DOHH2 (cell line): ENCODE measurements around the gene CTIF.

ENCODE experiments used
- H3F3A ChIP-seq: fragments of 200-600 bp; sonication (generic), shearing (Covaris generic); 2 replicates; pipeline ENCODE4 v1.6.0; 2016; ENCODE audit warnings: antibody characterized with exemption, mild to moderate bottlenecking; ENCODE audit not compliant: control insufficient read depth, insufficient read depth
- H3K27ac ChIP-seq: fragments of 200-600 bp; sonication (generic); 2 replicates; pipeline ENCODE4 v1.5.1; 2014; ENCODE audit warnings: low read depth, mild to moderate bottlenecking, low read length, moderate library complexity
- H3K27me3 ChIP-seq: fragments of 200-600 bp; sonication (generic); 2 replicates; pipeline ENCODE4 v1.6.1; 2014; ENCODE audit warnings: mild to moderate bottlenecking, low read length, mixed read lengths; ENCODE audit not compliant: control insufficient read depth
- H3K36me3 ChIP-seq: fragments of 200-600 bp; sonication (generic); 2 replicates; pipeline ENCODE4 v1.6.1; 2014; ENCODE audit warnings: mild to moderate bottlenecking, low read length, moderate library complexity, mixed read lengths; ENCODE audit not compliant: control insufficient read depth
- H3K4me1 ChIP-seq: fragments of 200-600 bp; sonication (generic); 2 replicates; pipeline ENCODE4 v1.6.1; 2014; ENCODE audit warnings: mild to moderate bottlenecking, low read length, mixed read lengths; ENCODE audit not compliant: control insufficient read depth
- H3K4me2 ChIP-seq: fragments of 200-600 bp; sonication (generic); 2 replicates; pipeline ENCODE4 v1.6.0; 2014; ENCODE audit warnings: mild to moderate bottlenecking, low read length, moderate library complexity
- H3K4me3 ChIP-seq: fragments of 200-600 bp; sonication (generic); 2 replicates; pipeline ENCODE4 v1.5.1; 2014; ENCODE audit warnings: mild to moderate bottlenecking, low read length, mixed read lengths
- H3K79me2 ChIP-seq: fragments of 200-600 bp; sonication (generic); 2 replicates; pipeline ENCODE4 v1.6.1; 2014; ENCODE audit warnings: mild to moderate bottlenecking, low read length, mixed read lengths; ENCODE audit not compliant: control insufficient read depth
- H3K9me2 ChIP-seq: fragments of 200-600 bp; sonication (generic); replicated peaks from 2 replicates; pipeline ENCODE4 v1.6.1; 2014; ENCODE audit warnings: mild to moderate bottlenecking, low read length, mixed read lengths; ENCODE audit not compliant: control insufficient read depth
- H3K9me3 ChIP-seq: fragments of 200-600 bp; sonication (generic); 2 replicates; pipeline ENCODE4 v1.6.1; 2014; ENCODE audit warnings: antibody characterized with exemption, low read length, mixed read lengths; ENCODE audit not compliant: control insufficient read depth, insufficient read depth
- H4K20me1 ChIP-seq: fragments of 200-600 bp; sonication (generic); 2 replicates; pipeline ENCODE4 v1.6.0; 2014; ENCODE audit warnings: low read depth, mild to moderate bottlenecking, antibody characterized with exemption, low read length, moderate library complexity; ENCODE audit not compliant: control insufficient read depth, insufficient read depth
- CTCF ChIP-seq: fragments of 200-600 bp; sonication (generic); IDR thresholded peaks from one replicate; pipeline ENCODE4 v1.5.1; 2014; ENCODE audit warnings: antibody characterized with exemption, mild to moderate bottlenecking, low read depth, low read length; ENCODE audit not compliant: poor library complexity, severe bottlenecking
- EZH2phosphoT487 ChIP-seq: fragments of 200-600 bp; sonication (generic); IDR thresholded peaks from 2 replicates; pipeline ENCODE4 v1.6.1; 2017; ENCODE audit warnings: borderline replicate concordance, mild to moderate bottlenecking, antibody characterized with exemption, low read length, moderate library complexity, mixed read lengths

Gene CTIF

GRCh38 chr18:48570313-48570712, 31.5 kb downstream of the CTIF start:
- Histone ChIP-seq H3K4me2 (no peak overlapping the region), H3K27me3 (no peaks in the 10 kb centered on the region), H3F3A (no peaks in the 10 kb centered on the region), H3K79me2 (no peaks in the 10 kb centered on the region), H3K27ac (no peak overlapping the region), H3K9me2 (no peaks in the 10 kb centered on the region), H3K4me3 (no peak overlapping the region), H4K20me1 (no peaks in the 10 kb centered on the region), H3K9me3 (no peaks in the 10 kb centered on the region), H3K4me1 (no peaks in the 10 kb centered on the region), H3K36me3 (no peaks in the 10 kb centered on the region)
- TF ChIP-seq CTCF, result no peak
- no peak for TF ChIP-seq EZH2phosphoT487

GRCh38 chr18:48571639-48572384, 33.0 kb downstream of the CTIF start:
- Histone ChIP-seq H3K36me3 (no peaks in the 10 kb centered on the region), H4K20me1 (no peaks in the 10 kb centered on the region), H3K9me2 (no peaks in the 10 kb centered on the region), H3K4me3 (no peak overlapping the region), H3K4me2 (no peak overlapping the region), H3K9me3 (no peaks in the 10 kb centered on the region), H3K4me1 (no peaks in the 10 kb centered on the region), H3K27me3 (no peaks in the 10 kb centered on the region), H3K79me2 (no peaks in the 10 kb centered on the region), H3F3A (no peaks in the 10 kb centered on the region), H3K27ac (no peak overlapping the region)
- no peak for TF ChIP-seq CTCF
- no peak for TF ChIP-seq EZH2phosphoT487

- Histone ChIP-seq H3K27ac (no peak overlapping the region), H3K36me3 (no peaks in the 10 kb centered on the region), H3K9me3 (no peaks in the 10 kb centered on the region), H4K20me1 (no peaks in the 10 kb centered on the region), H3F3A (no peaks in the 10 kb centered on the region), H3K4me3 (no peak overlapping the region), H3K79me2 (no peaks in the 10 kb centered on the region), H3K4me1 (no peaks in the 10 kb centered on the region), H3K9me2 (no peaks in the 10 kb centered on the region), H3K4me2 (no peak overlapping the region), H3K27me3 (no peaks in the 10 kb centered on the region)
- TF ChIP-seq EZH2phosphoT487, result no peak
- no peak for TF ChIP-seq CTCF
Observed at GRCh38 chr18:48572402-48573126, 33.7 kb downstream of the CTIF start.
